ENCODE data around the gene NPAS2. TPM values are rescaled to one million over a fixed set of nuclear protein-coding genes. Genes with fewer than 3 reads are reported as not detected.

The NPAS2 gene
- total RNA-seq, 4 donors from 2014 or later = 11.8 to 46.5 (median 21.7) TPM

GRCh38 chr2:100945433-100945740 lies 125.4 kb downstream of the NPAS2 start:
- 74 to 83% methylated on average over 4 to 5 of the region's 5 CpGs for WGBS, 2 donors (ENCODE audit: low coverage in 1 of 2)
- no peak for ATAC-seq
- peaks cover 0 to 53% of the 10 kb centered on the region in 2 donors for H3K36me3 ChIP-seq
- H3K27ac ChIP-seq = no peak overlapping the region
- H3K9me3 ChIP-seq = no peaks in the 10 kb centered on the region
- H3K27me3 ChIP-seq = no peaks in the 10 kb centered on the region
- H3K4me1 ChIP-seq = no peaks in the 10 kb centered on the region
- TF ChIP-seq EP300 (IDR thresholded peaks at IDR 0.05) = no peak
- TF ChIP-seq POLR2AphosphoS5 (IDR thresholded peaks at IDR 0.05) = no peak
- no peak for TF ChIP-seq CTCF (IDR thresholded peaks at IDR 0.05)
- TF ChIP-seq POLR2A (IDR thresholded peaks at IDR 0.05) = no peak
- no peak overlapping the region for H3K4me3 ChIP-seq

GRCh38 chr2:100945930-100946607 lies 126.1 kb downstream of the NPAS2 start:
- TF ChIP-seq CTCF (IDR thresholded peaks at IDR 0.05) = no peak
- TF ChIP-seq POLR2A (IDR thresholded peaks at IDR 0.05) = no peak
- no peak for TF ChIP-seq EP300 (IDR thresholded peaks at IDR 0.05)
- TF ChIP-seq POLR2AphosphoS5 (IDR thresholded peaks at IDR 0.05) = no peak
- no peak overlapping the region for H3K27ac ChIP-seq
- no peak for ATAC-seq
- H3K27me3 ChIP-seq = no peaks in the 10 kb centered on the region
- 80 to 100% methylated on average over 1 to 3 of the region's 8 CpGs for WGBS, 2 donors (ENCODE audit: low coverage in 1 of 2)
- H3K4me3 ChIP-seq = no peak overlapping the region
- no peaks in the 10 kb centered on the region for H3K9me3 ChIP-seq
- peaks cover 0 to 57% of the 10 kb centered on the region in 2 donors for H3K36me3 ChIP-seq
- H3K4me1 ChIP-seq = no peaks in the 10 kb centered on the region

- WGBS, 2 donors (ENCODE audit: low coverage in 1 of 2) = 71 to 80% methylated on average over 10 to 16 of the region's 16 CpGs
- TF ChIP-seq CTCF (IDR thresholded peaks at IDR 0.05) (no peak), POLR2AphosphoS5 (IDR thresholded peaks at IDR 0.05) (no peak), POLR2A (IDR thresholded peaks at IDR 0.05) (no peak), EP300 (IDR thresholded peaks at IDR 0.05) (no peak)
- no peak for ATAC-seq
These were observed 129.2 kb downstream of the NPAS2 start for GRCh38 chr2:100948942-100949811.

GRCh38 chr2:100952512-100952911 lies 132.6 kb downstream of the NPAS2 start:
- Histone ChIP-seq H3K27ac (no peak overlapping the region), H3K27me3 (no peaks in the 10 kb centered on the region), H3K36me3 (peaks cover 0 to 25% of the 10 kb centered on the region in 2 donors), H3K4me3 (no peak overlapping the region), H3K9me3 (no peaks in the 10 kb centered on the region), H3K4me1 (peaks cover 0 to 5% (median 3%) of the 10 kb centered on the region in 3 donors)
- TF ChIP-seq EP300 (IDR thresholded peaks at IDR 0.05) (no peak), POLR2AphosphoS5 (IDR thresholded peaks at IDR 0.05) (no peak), CTCF (IDR thresholded peaks at IDR 0.05) (no peak), POLR2A (IDR thresholded peaks at IDR 0.05) (no peak)
- no peak for ATAC-seq
- 86 to 93% methylated on average over 1 to 2 of the region's 2 CpGs for WGBS, 2 donors (ENCODE audit: low coverage in 1 of 2)

More at GRCh38 chr2:100948942-100949811, 129.2 kb downstream of the NPAS2 start:
- Histone ChIP-seq H3K27me3 (no peaks in the 10 kb centered on the region), H3K36me3 (peaks cover 0 to 39% of the 10 kb centered on the region in 2 donors), H3K4me1 (no peaks in the 10 kb centered on the region), H3K4me3 (no peak overlapping the region), H3K9me3 (no peaks in the 10 kb centered on the region), H3K27ac (no peak overlapping the region)

All from gastroesophageal sphincter (tissue), 4 donors.